A673 (cell line): ENCODE results near the gene FAXDC2. TPM values are rescaled to one million over a fixed set of nuclear protein-coding genes. Genes with fewer than 3 reads are reported as not detected.

Experiments
- BruUV-seq: library from RNA; stranded (reverse); fragments of 400-500 nt; replicated peaks from 2 replicates; lab custom pipeline; 2021; lab: Mats Ljungman, UMichigan
- CTCF ChIA-PET: fragments of 300-600 bp; sonication (Branson Sonifier 250); formaldehyde crosslinking; loops from one replicate; lab custom pipeline; 2022; ENCODE audit warnings: antibody characterized with exemption; lab: Charles Lee
- POLR2A ChIA-PET: fragments of 300-600 bp; sonication (Branson Sonifier 250); formaldehyde crosslinking; loops from one replicate; lab custom pipeline; 2022; ENCODE audit warnings: antibody characterized with exemption; ENCODE audit not compliant: low non-redundant PET; lab: Charles Lee
- DNase-seq: peaks from one replicate; pipeline ENCODE4 v3.0.0-alpha.2; 2015; ENCODE audit warnings: low spot score
- H3K27ac ChIP-seq: fragments of 200-600 bp; sonication (generic); 2 replicates; pipeline ENCODE4 v1.5.1; 2016; ENCODE audit warnings: mixed run types, low read depth, mild to moderate bottlenecking, mixed read lengths, antibody characterized with exemption, low read length; ENCODE audit not compliant: poor library complexity, severe bottlenecking
- H3K27me3 ChIP-seq: fragments of 200-600 bp; sonication (generic); replicated peaks from 2 replicates; pipeline ENCODE4 v1.6.1; 2017; ENCODE audit warnings: mixed run types, low read depth, mild to moderate bottlenecking, mixed read lengths, antibody characterized with exemption, low read length; ENCODE audit not compliant: insufficient read depth, poor library complexity
- H3K36me3 ChIP-seq: fragments of 200-600 bp; sonication (generic); 2 replicates; pipeline ENCODE4 v1.6.1; 2016; ENCODE audit warnings: mixed run types, mild to moderate bottlenecking, mixed read lengths, antibody characterized with exemption, low read length; ENCODE audit not compliant: insufficient read depth, poor library complexity, severe bottlenecking
- H3K4me1 ChIP-seq: fragments of 200-600 bp; sonication (generic); 2 replicates; pipeline ENCODE4 v1.6.1; 2017; ENCODE audit warnings: mixed run types, mild to moderate bottlenecking, mixed read lengths, antibody characterized with exemption, low read length; ENCODE audit not compliant: insufficient read depth, poor library complexity, severe bottlenecking
- H3K4me3 ChIP-seq: fragments of 200-600 bp; sonication (generic); 2 replicates; pipeline ENCODE4 v1.5.1; 2016; ENCODE audit warnings: low read depth, mixed run types, mild to moderate bottlenecking, mixed read lengths, low read length; ENCODE audit not compliant: poor library complexity, severe bottlenecking
- H3K9me3 ChIP-seq: fragments of 200-600 bp; sonication (generic); 2 replicates; pipeline ENCODE4 v1.6.1; 2016; ENCODE audit warnings: mixed run types, low read depth, mild to moderate bottlenecking, mixed read lengths, antibody characterized with exemption, low read length; ENCODE audit not compliant: poor library complexity, severe bottlenecking
- EZH2 ChIP-seq: fragments of 200-600 bp; sonication (generic); IDR thresholded peaks from 2 replicates; pipeline ENCODE4 v1.6.1; 2017; ENCODE audit warnings: borderline replicate concordance, low read depth, mild to moderate bottlenecking, mixed read lengths, antibody characterized with exemption, low read length; ENCODE audit not compliant: poor library complexity, severe bottlenecking
- intact Hi-C: fragments of 100-400 bp; cut with micrococcal nuclease; formaldehyde crosslinking; loops from one replicate; pipeline ENCODE4 v1.10.0; 2022; ENCODE audit not compliant: unreplicated experiment
- total RNA-seq: library from RNA; stranded (reverse); gene quantifications from 2 replicates; pipeline ENCODE4 v1.2.3, GENCODE V29; 2021
- TF ChIP-seq, protein P1 (sequence below): fragments of 300-800, 200-600 bp; sonication (generic); conservative IDR thresholded peaks from 2 replicates; pipeline ENCODE4 v1.5.1; 2017; ENCODE audit warnings: low read depth, mild to moderate bottlenecking, antibody characterized with exemption, low read length, moderate library complexity, mixed read lengths

Gene FAXDC2
- total RNA-seq, 1 experiment from 2014 or later = not detected

GRCh38 chr5:154898210-154898609 is 47.8 kb upstream of the FAXDC2 start:
- ChIA-PET CTCF (no interaction called here), POLR2A (no interaction called here)
- H3K4me1 ChIP-seq = no peaks in the 10 kb centered on the region
- no TSS peak for BruUV-seq
- intact Hi-C loops = no loop called here
- no peaks in the 10 kb centered on the region for H3K27me3 ChIP-seq
- no peaks in the 10 kb centered on the region for H3K9me3 ChIP-seq
- DNase-seq = no peak
- peaks cover 89% of the 10 kb centered on the region for H3K36me3 ChIP-seq
- H3K27ac ChIP-seq = no peak overlapping the region
- TF ChIP-seq, protein P1, sequence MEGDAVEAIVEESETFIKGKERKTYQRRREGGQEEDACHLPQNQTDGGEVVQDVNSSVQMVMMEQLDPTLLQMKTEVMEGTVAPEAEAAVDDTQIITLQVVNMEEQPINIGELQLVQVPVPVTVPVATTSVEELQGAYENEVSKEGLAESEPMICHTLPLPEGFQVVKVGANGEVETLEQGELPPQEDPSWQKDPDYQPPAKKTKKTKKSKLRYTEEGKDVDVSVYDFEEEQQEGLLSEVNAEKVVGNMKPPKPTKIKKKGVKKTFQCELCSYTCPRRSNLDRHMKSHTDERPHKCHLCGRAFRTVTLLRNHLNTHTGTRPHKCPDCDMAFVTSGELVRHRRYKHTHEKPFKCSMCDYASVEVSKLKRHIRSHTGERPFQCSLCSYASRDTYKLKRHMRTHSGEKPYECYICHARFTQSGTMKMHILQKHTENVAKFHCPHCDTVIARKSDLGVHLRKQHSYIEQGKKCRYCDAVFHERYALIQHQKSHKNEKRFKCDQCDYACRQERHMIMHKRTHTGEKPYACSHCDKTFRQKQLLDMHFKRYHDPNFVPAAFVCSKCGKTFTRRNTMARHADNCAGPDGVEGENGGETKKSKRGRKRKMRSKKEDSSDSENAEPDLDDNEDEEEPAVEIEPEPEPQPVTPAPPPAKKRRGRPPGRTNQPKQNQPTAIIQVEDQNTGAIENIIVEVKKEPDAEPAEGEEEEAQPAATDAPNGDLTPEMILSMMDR = no peak
- no peak for TF ChIP-seq EZH2
- no peak overlapping the region for H3K4me3 ChIP-seq

DNA sequence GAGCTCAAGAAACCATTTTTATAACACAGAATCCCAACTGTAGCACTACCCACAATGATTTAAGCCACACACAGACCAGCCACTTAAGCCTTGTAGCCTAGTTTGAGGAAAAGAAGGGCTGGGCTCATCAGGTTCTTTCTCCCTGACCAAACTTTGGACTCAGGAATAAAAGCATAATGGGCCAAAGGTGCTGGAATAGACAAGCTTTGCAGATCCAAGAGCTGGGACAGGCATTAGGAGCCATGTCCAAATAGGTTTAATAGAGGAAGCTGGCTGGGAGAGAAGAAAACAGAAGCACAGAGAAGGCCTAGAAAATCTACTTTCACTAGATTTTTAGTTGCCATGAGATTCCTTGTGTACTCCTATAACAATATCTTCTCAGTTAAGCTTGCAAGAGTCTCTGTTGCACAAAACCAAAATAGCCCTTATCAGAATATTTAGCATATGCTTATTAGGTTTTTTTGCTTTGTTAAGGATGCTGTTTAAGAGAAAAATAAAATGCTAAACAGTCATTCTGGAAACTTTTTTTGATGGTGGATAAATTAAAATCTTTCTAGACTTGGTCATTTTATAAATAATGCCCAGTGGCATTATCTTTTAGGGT is 46.3 kb upstream of the FAXDC2 start:
- no TSS peak for BruUV-seq
- peaks cover 83% of the 10 kb centered on the region for H3K36me3 ChIP-seq
- CTCF ChIA-PET = no interaction called here

GRCh38 chr5:154895606-154896561 is 45.5 kb upstream of the FAXDC2 start:
- ChIA-PET CTCF (no interaction called here), POLR2A (no interaction called here)
- TF ChIP-seq, protein P1 = no peak
- TF ChIP-seq EZH2 = no peak

More for the DNA sequence above, 46.3 kb upstream of the FAXDC2 start:
- TF ChIP-seq EZH2 = no peak
- TF ChIP-seq, protein P1 = no peak
- Histone ChIP-seq H3K27me3 (no peaks in the 10 kb centered on the region), H3K9me3 (no peaks in the 10 kb centered on the region), H3K27ac (no peak overlapping the region), H3K4me3 (no peak overlapping the region), H3K4me1 (no peaks in the 10 kb centered on the region)
- intact Hi-C loops = no loop called here
- POLR2A ChIA-PET = no interaction called here
- DNase-seq = no peak

More at GRCh38 chr5:154895606-154896561, 45.5 kb upstream of the FAXDC2 start:
- no TSS peak for BruUV-seq
- H3K4me1 ChIP-seq = no peaks in the 10 kb centered on the region
- peaks cover 83% of the 10 kb centered on the region for H3K36me3 ChIP-seq
- H3K9me3 ChIP-seq = no peaks in the 10 kb centered on the region
- no peak for DNase-seq
- no peak overlapping the region for H3K4me3 ChIP-seq
- intact Hi-C loops = no loop called here
- H3K27me3 ChIP-seq = no peaks in the 10 kb centered on the region
- no peak overlapping the region for H3K27ac ChIP-seq
